Caco-2 (cell line): ENCODE data around the gene CDK18. TPM values are rescaled to one million over a fixed set of nuclear protein-coding genes. Genes with fewer than 3 reads are reported as not detected.

ENCODE experiments used
- BruUV-seq: library from RNA; stranded (reverse); fragments of 400-500 nt; replicated peaks from 2 replicates; lab custom pipeline; 2021; lab: Mats Ljungman, UMichigan
- CTCF ChIA-PET: fragments of 300-600 bp; sonication (Branson Sonifier 250); formaldehyde crosslinking; loops from one replicate; lab custom pipeline; 2022; ENCODE audit warnings: antibody characterized with exemption; lab: Charles Lee
- POLR2A ChIA-PET: fragments of 300-600 bp; sonication (Branson Sonifier 250); formaldehyde crosslinking; loops from one replicate; lab custom pipeline; 2022; ENCODE audit warnings: antibody characterized with exemption; lab: Charles Lee
- DNase-seq, 2 experiments: peaks; one replicate each; pipeline versions ENCODE4 v3.0.0 to v3.0.0-alpha.2; 2020 to 2022
- H3K27me3 ChIP-seq: replicated peaks from 2 replicates; pipeline ENCODE4 v1.6.0; 2011; ENCODE audit warnings: low read length; ENCODE audit not compliant: control insufficient read depth, insufficient read depth
- H3K36me3 ChIP-seq: 2 replicates; pipeline ENCODE4 v1.5.1; 2011; ENCODE audit warnings: low read length; ENCODE audit not compliant: control insufficient read depth, insufficient read depth
- H3K4me1 ChIP-seq: fragments of 250-450 bp; sonication (Bioruptor Pico); 2 replicates; pipeline ENCODE4 v1.5.1; 2020; ENCODE audit warnings: mild to moderate bottlenecking
- H3K4me3 ChIP-seq: 2 replicates; pipeline ENCODE4 v1.5.1; 2011; ENCODE audit warnings: low read depth, mild to moderate bottlenecking, control low read depth, low read length
- H3K9me3 ChIP-seq: fragments of 250-450 bp; sonication (Bioruptor Pico); 2 replicates; pipeline ENCODE4 v1.5.1; 2020; ENCODE audit warnings: mild to moderate bottlenecking, moderate library complexity
- H3K27ac Mint-ChIP-seq: one replicate; pipeline ENCODE4 v1.8.0; 2022; ENCODE audit warnings: mixed read lengths; ENCODE audit not compliant: unreplicated experiment
- H3K27me3 Mint-ChIP-seq: one replicate; pipeline ENCODE4 v1.8.0; 2022; ENCODE audit warnings: mixed read lengths; ENCODE audit not compliant: insufficient read depth, unreplicated experiment
- H3K36me3 Mint-ChIP-seq: one replicate; pipeline ENCODE4 v1.8.0; 2022; ENCODE audit warnings: mild to moderate bottlenecking, mixed read lengths; ENCODE audit not compliant: insufficient read depth, unreplicated experiment
- H3K4me1 Mint-ChIP-seq: one replicate; pipeline ENCODE4 v1.8.0; 2022; ENCODE audit warnings: low read depth, mixed read lengths; ENCODE audit not compliant: unreplicated experiment
- H3K4me3 Mint-ChIP-seq: one replicate; pipeline ENCODE4 v1.8.0; 2022; ENCODE audit warnings: mild to moderate bottlenecking, moderate library complexity, mixed read lengths; ENCODE audit not compliant: unreplicated experiment
- H3K9me3 Mint-ChIP-seq: one replicate; pipeline ENCODE4 v1.8.0; 2022; ENCODE audit warnings: mixed read lengths; ENCODE audit not compliant: unreplicated experiment
- intact Hi-C: fragments of 100-400 bp; cut with micrococcal nuclease; formaldehyde crosslinking; loops from one replicate; pipeline ENCODE4 v1.10.0; 2022; ENCODE audit not compliant: unreplicated experiment
- total RNA-seq: library from RNA; stranded (reverse); gene quantifications from 2 replicates; pipeline ENCODE4 v1.2.3, GENCODE V29; 2022
- TF ChIP-seq, protein P1 (sequence below), 2 experiments: fragments of 200-600 bp in 1 of 2; IDR thresholded peaks; 1 replicate in 1 of 2; 2 replicates in 1 of 2; pipeline versions ENCODE4 v1.5.1 to v1.8.0; 2011 to 2022; ENCODE audit warnings: antibody characterized with exemption in 1 of 2, control low read depth in 1 of 2, inconsistent platforms in 1 of 2, low read depth in 1 of 2, low read length in 1 of 2, mild to moderate bottlenecking in 1 of 2, moderate library complexity in 1 of 2; ENCODE audit not compliant: insufficient read depth in 1 of 2, severe bottlenecking in 1 of 2, unreplicated experiment in 1 of 2

CDK18 gene
- total RNA-seq, 1 experiment from 2014 or later = 17.0 TPM

DNA sequence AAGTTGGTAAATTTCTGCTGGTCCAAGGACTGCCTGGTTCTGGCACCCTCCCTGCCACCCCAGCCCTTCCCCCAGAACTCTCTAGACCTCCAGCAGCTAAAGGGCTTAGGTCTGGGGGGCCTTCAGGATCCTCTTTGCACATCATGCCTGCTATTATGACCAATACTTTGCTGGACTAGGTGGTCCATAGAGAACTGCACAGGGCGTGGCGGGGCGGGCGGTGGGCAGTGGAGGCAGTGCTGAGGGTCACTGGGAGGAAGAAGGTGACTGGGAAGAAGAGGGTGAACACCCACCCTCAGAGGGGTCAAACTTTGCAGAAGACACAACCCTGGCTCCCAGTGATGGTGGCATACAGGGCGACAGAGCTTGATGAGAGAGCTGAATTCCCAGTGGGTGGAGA lies 18.2 kb downstream of the CDK18 start:
- H3K36me3 Mint-ChIP-seq = peaks cover 5% of the 10 kb centered on the region
- H3K27me3 ChIP-seq = no peaks in the 10 kb centered on the region
- no TSS peak for BruUV-seq
- H3K4me1 Mint-ChIP-seq = no peaks in the 10 kb centered on the region
- H3K9me3 ChIP-seq = no peaks in the 10 kb centered on the region
- TF ChIP-seq, protein P1, sequence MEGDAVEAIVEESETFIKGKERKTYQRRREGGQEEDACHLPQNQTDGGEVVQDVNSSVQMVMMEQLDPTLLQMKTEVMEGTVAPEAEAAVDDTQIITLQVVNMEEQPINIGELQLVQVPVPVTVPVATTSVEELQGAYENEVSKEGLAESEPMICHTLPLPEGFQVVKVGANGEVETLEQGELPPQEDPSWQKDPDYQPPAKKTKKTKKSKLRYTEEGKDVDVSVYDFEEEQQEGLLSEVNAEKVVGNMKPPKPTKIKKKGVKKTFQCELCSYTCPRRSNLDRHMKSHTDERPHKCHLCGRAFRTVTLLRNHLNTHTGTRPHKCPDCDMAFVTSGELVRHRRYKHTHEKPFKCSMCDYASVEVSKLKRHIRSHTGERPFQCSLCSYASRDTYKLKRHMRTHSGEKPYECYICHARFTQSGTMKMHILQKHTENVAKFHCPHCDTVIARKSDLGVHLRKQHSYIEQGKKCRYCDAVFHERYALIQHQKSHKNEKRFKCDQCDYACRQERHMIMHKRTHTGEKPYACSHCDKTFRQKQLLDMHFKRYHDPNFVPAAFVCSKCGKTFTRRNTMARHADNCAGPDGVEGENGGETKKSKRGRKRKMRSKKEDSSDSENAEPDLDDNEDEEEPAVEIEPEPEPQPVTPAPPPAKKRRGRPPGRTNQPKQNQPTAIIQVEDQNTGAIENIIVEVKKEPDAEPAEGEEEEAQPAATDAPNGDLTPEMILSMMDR (IDR thresholded peaks at IDR 0.05; ENCODE audit: insufficient read depth in 1 of 2, low read depth in 1 of 2, low read length in 1 of 2, severe bottlenecking in 1 of 2, unreplicated experiment in 1 of 2) = no peak
- no peak overlapping the region for H3K4me3 Mint-ChIP-seq
- H3K9me3 Mint-ChIP-seq = no peaks in the 10 kb centered on the region
- no peaks in the 10 kb centered on the region for H3K4me1 ChIP-seq
- no peak overlapping the region for H3K4me3 ChIP-seq
- DNase-seq = no peak
- H3K36me3 ChIP-seq = peaks cover 2% of the 10 kb centered on the region; the same call in 1 of the 2 replicates
- no peak overlapping the region for H3K27ac Mint-ChIP-seq
- intact Hi-C loops = no loop called here
- peaks cover 2% of the 10 kb centered on the region for H3K27me3 Mint-ChIP-seq
- POLR2A ChIA-PET = no interaction called here
- CTCF ChIA-PET = interaction anchor here (0.6 to 6.4 kb wide), 6 partner anchors 18 to 427 kb away, joined by 3 to 203 read pairs (median 6); partner anchors contain the start of gene CDK18

DNA sequence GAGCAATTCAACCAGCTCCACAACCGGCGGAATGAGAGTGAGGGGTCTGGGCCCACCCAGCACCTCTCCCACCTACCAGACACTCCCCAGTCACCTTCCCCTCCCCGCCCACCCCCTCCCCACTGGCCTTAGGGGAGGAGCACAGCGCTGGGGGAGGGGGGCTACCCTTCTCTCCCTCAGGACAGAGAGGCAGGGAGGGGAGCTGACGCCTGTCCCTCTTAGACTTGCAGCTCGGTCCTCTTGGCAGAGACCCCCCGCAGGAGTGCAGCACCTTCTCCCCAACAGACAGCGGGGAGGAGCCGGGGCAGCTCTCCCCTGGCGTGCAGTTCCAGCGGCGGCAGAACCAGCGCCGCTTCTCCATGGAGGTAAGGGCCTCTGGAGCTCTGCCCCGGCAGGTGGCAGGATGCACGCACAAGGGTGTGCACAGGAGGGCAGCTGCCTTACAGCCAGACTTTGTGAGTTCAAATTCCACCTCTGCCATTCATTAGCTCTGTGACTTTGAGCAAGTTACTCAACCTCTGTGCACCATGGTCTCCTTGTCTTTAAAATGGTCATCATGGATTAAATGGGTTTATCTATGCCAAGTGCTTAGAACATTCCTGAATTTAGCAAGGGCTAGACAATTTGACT lies 18.9 kb downstream of the CDK18 start:
- intact Hi-C loops = no loop called here
- no peaks in the 10 kb centered on the region for H3K27me3 ChIP-seq
- H3K27me3 Mint-ChIP-seq = peaks cover 4% of the 10 kb centered on the region
- no peaks in the 10 kb centered on the region for H3K9me3 Mint-ChIP-seq
- TF ChIP-seq, protein P1 (IDR thresholded peaks at IDR 0.05; ENCODE audit: insufficient read depth in 1 of 2, low read depth in 1 of 2, low read length in 1 of 2, severe bottlenecking in 1 of 2, unreplicated experiment in 1 of 2) = no peak
- H3K36me3 ChIP-seq = peaks cover 2% of the 10 kb centered on the region; the same call in 1 of the 2 replicates
- peaks cover 5% of the 10 kb centered on the region for H3K36me3 Mint-ChIP-seq
- no peaks in the 10 kb centered on the region for H3K4me1 Mint-ChIP-seq
- ChIA-PET POLR2A (no interaction called here), CTCF (interaction anchor here (0.6 to 6.4 kb wide), 10 partner anchors 9 to 427 kb away, joined by 3 to 203 read pairs (median 5); partner anchors contain the start of gene CDK18)
- H3K9me3 ChIP-seq = no peaks in the 10 kb centered on the region
- no peak overlapping the region for H3K27ac Mint-ChIP-seq
- no TSS peak for BruUV-seq
- DNase-seq = no peak
- no peak overlapping the region for H3K4me3 ChIP-seq
- H3K4me3 Mint-ChIP-seq = no peak overlapping the region
- H3K4me1 ChIP-seq = no peaks in the 10 kb centered on the region

DNA sequence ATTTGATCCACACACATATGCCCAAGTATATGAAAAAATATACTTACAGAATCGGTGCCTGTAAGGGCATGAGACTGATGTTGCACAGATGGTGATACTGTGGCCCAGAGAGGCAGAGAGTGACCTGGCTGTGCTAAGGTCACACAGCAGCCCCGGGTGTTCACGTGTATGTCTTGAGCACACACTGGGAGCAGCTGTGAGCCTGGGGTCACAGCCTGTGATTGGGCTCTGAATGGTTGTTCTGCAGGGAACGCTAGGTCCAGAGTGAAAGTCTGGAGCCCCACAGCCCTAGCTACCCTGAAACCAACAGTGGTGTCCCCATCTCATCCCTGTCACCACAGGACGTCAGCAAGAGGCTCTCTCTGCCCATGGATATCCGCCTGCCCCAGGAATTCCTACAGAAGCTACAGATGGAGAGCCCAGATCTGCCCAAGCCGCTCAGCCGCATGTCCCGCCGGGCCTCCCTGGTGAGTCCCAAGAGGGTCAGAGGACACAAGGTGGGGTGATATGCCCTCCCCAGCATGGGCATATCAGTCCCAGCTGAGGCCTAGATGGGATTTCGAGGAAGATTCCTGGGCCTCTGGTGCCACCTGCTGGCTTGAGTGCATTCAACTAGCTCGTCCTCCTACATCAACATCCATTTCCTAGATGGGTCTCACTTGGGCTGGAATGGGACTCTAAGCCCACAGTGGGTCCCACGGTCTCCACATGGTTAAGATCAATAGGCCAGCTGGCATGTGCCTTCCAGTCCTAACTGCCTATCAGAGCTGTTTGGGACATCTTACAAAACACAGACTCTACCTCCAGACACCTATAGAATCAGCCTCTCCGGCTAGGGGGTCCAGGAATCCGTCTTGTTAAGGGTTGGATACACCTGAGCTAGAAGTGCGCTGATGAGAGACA lies 19.7 kb downstream of the CDK18 start:
- H3K4me1 Mint-ChIP-seq = no peaks in the 10 kb centered on the region
- DNase-seq = peak; percentile 76 to 81
- peaks cover 4% of the 10 kb centered on the region for H3K27me3 Mint-ChIP-seq
- no TSS peak for BruUV-seq
- no peaks in the 10 kb centered on the region for H3K9me3 Mint-ChIP-seq
- H3K4me3 Mint-ChIP-seq = no peak overlapping the region
- no peak overlapping the region for H3K27ac Mint-ChIP-seq
- Histone ChIP-seq H3K27me3 (no peaks in the 10 kb centered on the region), H3K4me1 (no peaks in the 10 kb centered on the region), H3K9me3 (no peaks in the 10 kb centered on the region), H3K36me3 (peaks cover 2% of the 10 kb centered on the region; the same call in 1 of the 2 replicates), H3K4me3 (no peak overlapping the region)
- TF ChIP-seq, protein P1 (IDR thresholded peaks at IDR 0.05; ENCODE audit: insufficient read depth in 1 of 2, low read depth in 1 of 2, low read length in 1 of 2, severe bottlenecking in 1 of 2, unreplicated experiment in 1 of 2) = peak; percentile 80 to 92
- ChIA-PET POLR2A (interaction anchor here (0.5 to 0.6 kb wide), 2 partner anchors 106 to 230 kb away, joined by 3 to 4 read pairs; no protein-coding TSS in a partner anchor), CTCF (interaction anchor here (0.5 to 6.4 kb wide), 34 partner anchors 8 to 463 kb away, joined by 3 to 203 read pairs (median 4); partner anchors contain the start of gene CDK18)
- intact Hi-C loops = loop anchor here (1.0 kb wide), 3 partner anchors 36 to 169 kb away; no protein-coding TSS in a partner anchor
- H3K36me3 Mint-ChIP-seq = peaks cover 5% of the 10 kb centered on the region
